ENCODE data around the gene NANP.

NANP gene

DNA sequence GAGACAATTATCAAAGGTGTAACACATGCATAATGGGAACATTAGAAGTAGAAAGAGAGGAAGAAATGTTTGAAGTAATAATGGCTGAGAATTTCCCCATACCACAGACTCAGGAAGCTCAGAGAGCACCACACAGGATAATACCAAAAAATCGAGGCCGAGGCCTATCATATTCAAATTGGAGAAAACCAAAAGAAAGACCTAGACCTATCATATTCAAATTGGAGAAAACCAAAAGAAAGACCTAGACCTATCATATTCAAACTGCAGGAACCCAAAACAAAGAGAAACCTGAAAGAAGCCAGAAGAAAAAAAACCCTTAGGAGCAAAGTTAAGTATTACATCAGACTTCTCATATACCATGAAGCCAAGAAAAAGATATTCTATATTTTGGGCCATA lies 56.5 kb downstream of the NANP start:
- DNase-seq, result no peak

GRCh38 chr20:25566821-25567220 lies 57.0 kb downstream of the NANP start:
- no peak for DNase-seq

GRCh38 chr20:25565578-25566157 lies 58.1 kb downstream of the NANP start:
- DNase-seq, result no peak

DNA sequence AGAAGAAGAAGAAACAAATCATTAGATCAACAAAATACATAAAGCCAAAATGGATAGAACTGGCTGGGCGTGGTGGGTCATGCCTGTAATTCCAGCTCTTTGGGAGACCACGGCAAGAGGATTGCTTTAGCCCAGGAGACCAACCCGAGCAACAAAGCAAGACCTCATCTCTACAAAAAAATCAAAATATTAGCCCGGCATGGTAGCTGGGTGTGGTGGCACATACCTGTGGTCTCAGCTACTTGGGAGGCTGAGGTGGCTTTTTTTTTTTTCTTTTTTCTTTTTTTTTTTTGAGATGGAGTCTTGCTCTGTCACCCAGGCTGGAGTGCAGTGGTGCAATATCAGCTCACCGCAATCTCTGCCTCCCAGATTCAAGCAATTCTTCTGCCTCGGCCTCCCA lies 59.9 kb downstream of the NANP start:
- no peak for DNase-seq

DNA sequence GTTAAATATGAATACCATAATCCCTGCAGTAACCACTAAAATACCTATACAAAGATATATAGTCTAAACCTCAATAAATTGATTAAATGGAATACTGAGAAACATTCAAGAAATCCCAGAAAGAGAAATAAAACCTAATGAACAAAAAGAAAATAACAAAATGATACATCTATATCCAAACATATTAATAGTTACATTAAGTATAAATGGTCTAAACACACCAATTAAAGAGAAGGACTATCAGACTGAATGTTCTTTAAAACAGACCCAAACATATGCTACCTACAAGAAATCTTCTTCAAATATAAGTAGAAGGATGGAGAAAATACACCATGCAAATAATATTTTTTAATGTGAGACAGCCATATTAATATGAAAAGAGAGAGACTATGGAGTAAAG lies 60.5 kb downstream of the NANP start:
- no peak for DNase-seq

All from activated T-cell treated with anti-CD3 and anti-CD28 coated beads, Interleukin-2, amount 50 U/mL, for 1 hour (primary cell).